HEK293 (cell line): ENCODE measurements around the gene LMO7.

Experiments used
- CTCF ChIA-PET: fragments of 350-600 bp; formaldehyde crosslinking; extraction: SDS; loops from one replicate; lab custom pipeline; 2021; ENCODE audit warnings: antibody characterized with exemption; lab: Yijun Ruan, JAX
- POLR2A ChIA-PET: fragments of 300-600 bp; formaldehyde crosslinking; extraction: SDS; loops from one replicate; lab custom pipeline; 2020; ENCODE audit warnings: antibody characterized with exemption, inconsistent platforms; lab: Yijun Ruan, JAX
- H3K27ac ChIP-seq: fragments of 200-500 bp; sonication (Bioruptor generic); 2 replicates; pipeline ENCODE4 v1.5.1; 2014; ENCODE audit warnings: low read depth, low read length, control low read depth, inconsistent platforms; ENCODE audit errors: extremely low read depth
- H3K36me3 ChIP-seq, 2 experiments: fragments of 200-500 bp in 1 of 2; sonication (Bioruptor generic) in 1 of 2; 1 replicate in 1 of 2; 2 replicates in 1 of 2; pipeline ENCODE4 v1.5.1; 2014 to 2017; ENCODE audit warnings: inconsistent platforms in 2 of 2, low read length in 2 of 2; ENCODE audit not compliant: control insufficient read depth in 2 of 2, insufficient read depth in 1 of 2
- H3K4me1 ChIP-seq: fragments of 200-500 bp; sonication (Bioruptor generic); 2 replicates; pipeline ENCODE4 v1.5.1; 2014; ENCODE audit warnings: mild to moderate bottlenecking, low read length, inconsistent platforms; ENCODE audit not compliant: control insufficient read depth, insufficient read depth
- H3K4me3 ChIP-seq: 2 replicates; pipeline ENCODE4 v1.5.1; 2011; ENCODE audit warnings: low read depth, mild to moderate bottlenecking, control low read depth, low read length, moderate library complexity
- H3K9me3 ChIP-seq: fragments of 200-500 bp; sonication (Bioruptor generic); 2 replicates; pipeline ENCODE4 v1.5.1; 2014; ENCODE audit warnings: low read depth, low read length, inconsistent platforms; ENCODE audit not compliant: control insufficient read depth, insufficient read depth
- FEZF1 ChIP-seq: fragments of 450-650 bp; formaldehyde crosslinking; IDR thresholded peaks from 2 replicates; pipeline ENCODE4 v1.5.1; 2016; ENCODE audit warnings: missing biosample characterization, missing genetic modification characterization
- KLF7 ChIP-seq: fragments of 450-650 bp; formaldehyde crosslinking; IDR thresholded peaks from 2 replicates; pipeline ENCODE4 v1.5.1; 2016; ENCODE audit warnings: missing biosample characterization, missing genetic modification characterization, borderline replicate concordance
- SALL2 ChIP-seq: fragments of 450-650 bp; formaldehyde crosslinking; IDR thresholded peaks from 2 replicates; pipeline ENCODE4 v1.5.0; 2017; ENCODE audit warnings: missing biosample characterization, mild to moderate bottlenecking, missing genetic modification characterization, borderline replicate concordance
- ZBTB11 ChIP-seq: fragments of 450-650 bp; formaldehyde crosslinking; conservative IDR thresholded peaks from 2 replicates; pipeline ENCODE4 v1.5.1; 2016; ENCODE audit warnings: low read depth, missing biosample characterization, missing genetic modification characterization
- ZBTB26 ChIP-seq: fragments of 450-650 bp; formaldehyde crosslinking; optimal IDR thresholded peaks from 2 replicates; pipeline ENCODE3; 2016; ENCODE audit warnings: missing biosample characterization, mild to moderate bottlenecking, missing genetic modification characterization
- ZNF10 ChIP-seq: fragments of 450-650 bp; formaldehyde crosslinking; IDR thresholded peaks from 2 replicates; pipeline ENCODE4 v1.5.1; 2017; ENCODE audit warnings: missing biosample characterization, missing genetic modification characterization
- ZNF239 ChIP-seq: fragments of 450-650 bp; formaldehyde crosslinking; IDR thresholded peaks from 2 replicates; pipeline ENCODE4 v1.5.1; 2016; ENCODE audit warnings: missing biosample characterization, missing genetic modification characterization
- ZNF48 ChIP-seq: fragments of 450-650 bp; formaldehyde crosslinking; IDR thresholded peaks from 2 replicates; pipeline ENCODE4 v1.5.1; 2016; ENCODE audit warnings: missing biosample characterization, missing genetic modification characterization
- ZNF513 ChIP-seq: fragments of 450-650 bp; IDR thresholded peaks from 2 replicates; pipeline ENCODE4 v1.5.1; 2018; ENCODE audit warnings: missing biosample characterization, missing genetic modification characterization
- ZNF518A ChIP-seq: fragments of 450-650 bp; formaldehyde crosslinking; conservative IDR thresholded peaks from 2 replicates; pipeline ENCODE4 v1.5.1; 2016; ENCODE audit warnings: low read depth, missing biosample characterization, missing genetic modification characterization
- ZNF621 ChIP-seq: fragments of 450-650 bp; formaldehyde crosslinking; IDR thresholded peaks from 2 replicates; pipeline ENCODE4 v1.5.1; 2017; ENCODE audit warnings: missing biosample characterization, missing genetic modification characterization
- ZNF629 ChIP-seq: fragments of 450-650 bp; formaldehyde crosslinking; IDR thresholded peaks from 2 replicates; pipeline ENCODE4 v1.5.1; 2017; ENCODE audit warnings: missing biosample characterization, missing genetic modification characterization
- ZSCAN16 ChIP-seq: fragments of 450-650 bp; formaldehyde crosslinking; IDR thresholded peaks from 2 replicates; pipeline ENCODE4 v1.5.1; 2016; ENCODE audit warnings: missing biosample characterization, missing genetic modification characterization

Gene LMO7

GRCh38 chr13:75703769-75704168 lies 67.6 kb downstream of the LMO7 start (continued):
- TF ChIP-seq ZBTB26 (tag by site-specific recombination) (no peak), ZNF10 (tag by site-specific recombination) (no peak)

GRCh38 chr13:75704194-75704926 lies 68.2 kb downstream of the LMO7 start:
- TF ChIP-seq SALL2 (tag by site-specific recombination) (no peak), ZNF239 (tag by site-specific recombination) (no peak), KLF7 (tag by site-specific recombination) (no peak), ZNF513 (tag by site-specific recombination) (no peak), ZNF518A (tag by site-specific recombination) (no peak), ZBTB11 (no peak), ZNF48 (tag by site-specific recombination) (no peak), ZNF629 (tag by site-specific recombination) (0 out of 2 replicates have a peak, but pooled peaks have one; percentile 15), ZNF621 (tag by site-specific recombination) (no peak), FEZF1 (tag by site-specific recombination) (peak; percentile 57), ZSCAN16 (tag by site-specific recombination) (no peak)
- Histone ChIP-seq H3K27ac (no peak overlapping the region), H3K9me3 (no peaks in the 10 kb centered on the region), H3K36me3 (no peaks in the 10 kb centered on the region), H3K4me1 (no peaks in the 10 kb centered on the region), H3K4me3 (no peak overlapping the region)
- CTCF ChIA-PET: interaction anchor here (0.6 to 2.6 kb wide), 7 partner anchors 9 to 1407 kb away, joined by 3 to 27 read pairs (median 4); no protein-coding TSS in a partner anchor
- POLR2A ChIA-PET: no interaction called here
